Fibroblast of villous mesenchyme (primary cell): ENCODE measurements around the gene PSME1. TPM values are rescaled to one million over a fixed set of nuclear protein-coding genes. Genes with fewer than 3 reads are reported as not detected.

Experiments
- DNase-seq: peaks from one replicate; pipeline ENCODE4 v3.0.0-alpha.2; 2010; ENCODE audit warnings: low read depth
- H3K4me3 ChIP-seq: 2 replicates; pipeline ENCODE4 v1.5.1; 2011; ENCODE audit warnings: low read depth, mild to moderate bottlenecking, low read length
- total RNA-seq: library from RNA; depleted of rRNA; stranded (reverse); fragments of >200 nt; gene quantifications from 2 replicates; pipeline ENCODE4 v1.2.3, GENCODE V29; 2012
- TF ChIP-seq, protein P1 (sequence below): IDR thresholded peaks from 2 replicates; pipeline ENCODE4 v1.5.1; 2012; ENCODE audit warnings: low read depth, mild to moderate bottlenecking, low read length; ENCODE audit not compliant: insufficient read depth

The PSME1 gene
- total RNA-seq, 1 donor, result 147 TPM

DNA sequence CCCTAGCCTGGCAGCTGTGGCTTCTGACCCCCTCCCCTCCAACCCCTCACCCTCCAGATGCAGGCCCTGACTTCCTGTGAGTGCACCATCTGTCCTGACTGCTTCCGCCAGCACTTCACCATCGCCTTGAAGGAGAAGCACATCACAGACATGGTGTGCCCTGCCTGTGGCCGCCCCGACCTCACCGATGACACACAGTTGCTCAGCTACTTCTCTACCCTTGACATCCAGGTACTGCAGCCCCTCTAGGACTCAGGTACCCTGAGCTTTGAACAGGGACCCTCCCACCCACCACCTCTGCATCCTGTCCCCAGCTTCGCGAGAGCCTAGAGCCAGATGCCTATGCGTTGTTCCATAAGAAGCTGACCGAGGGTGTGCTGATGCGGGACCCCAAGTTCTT, 19.1 kb downstream of the PSME1 start:
- no peak for DNase-seq
- TF ChIP-seq, protein P1, sequence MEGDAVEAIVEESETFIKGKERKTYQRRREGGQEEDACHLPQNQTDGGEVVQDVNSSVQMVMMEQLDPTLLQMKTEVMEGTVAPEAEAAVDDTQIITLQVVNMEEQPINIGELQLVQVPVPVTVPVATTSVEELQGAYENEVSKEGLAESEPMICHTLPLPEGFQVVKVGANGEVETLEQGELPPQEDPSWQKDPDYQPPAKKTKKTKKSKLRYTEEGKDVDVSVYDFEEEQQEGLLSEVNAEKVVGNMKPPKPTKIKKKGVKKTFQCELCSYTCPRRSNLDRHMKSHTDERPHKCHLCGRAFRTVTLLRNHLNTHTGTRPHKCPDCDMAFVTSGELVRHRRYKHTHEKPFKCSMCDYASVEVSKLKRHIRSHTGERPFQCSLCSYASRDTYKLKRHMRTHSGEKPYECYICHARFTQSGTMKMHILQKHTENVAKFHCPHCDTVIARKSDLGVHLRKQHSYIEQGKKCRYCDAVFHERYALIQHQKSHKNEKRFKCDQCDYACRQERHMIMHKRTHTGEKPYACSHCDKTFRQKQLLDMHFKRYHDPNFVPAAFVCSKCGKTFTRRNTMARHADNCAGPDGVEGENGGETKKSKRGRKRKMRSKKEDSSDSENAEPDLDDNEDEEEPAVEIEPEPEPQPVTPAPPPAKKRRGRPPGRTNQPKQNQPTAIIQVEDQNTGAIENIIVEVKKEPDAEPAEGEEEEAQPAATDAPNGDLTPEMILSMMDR, result no peak
- H3K4me3 ChIP-seq, result no peak overlapping the region

GRCh38 chr14:24156840-24157239, 20.8 kb downstream of the PSME1 start:
- TF ChIP-seq, protein P1, result no peak
- no peak for DNase-seq
- H3K4me3 ChIP-seq, result no peak overlapping the region

DNA sequence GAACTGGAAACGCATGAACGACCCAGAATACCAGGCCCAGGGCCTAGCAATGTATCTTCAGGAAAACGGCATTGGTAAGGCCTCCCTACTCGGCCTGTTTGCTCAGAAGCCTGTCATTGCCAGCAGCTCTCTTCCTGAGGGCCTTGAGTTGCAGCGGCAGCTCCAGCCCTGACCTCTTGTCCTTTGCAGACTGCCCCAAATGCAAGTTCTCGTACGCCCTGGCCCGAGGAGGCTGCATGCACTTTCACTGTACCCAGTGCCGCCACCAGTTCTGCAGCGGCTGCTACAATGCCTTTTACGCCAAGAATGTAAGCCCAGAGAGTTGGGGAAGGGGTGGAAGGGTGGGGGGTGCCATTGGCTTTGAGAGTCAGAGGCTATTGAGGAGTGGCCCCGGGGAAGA, 21.3 kb downstream of the PSME1 start:
- DNase-seq, result no peak
- TF ChIP-seq, protein P1, result no peak
- no peak overlapping the region for H3K4me3 ChIP-seq

- H3K4me3 ChIP-seq, result no peak overlapping the region
- no peak for DNase-seq
Observed at GRCh38 chr14:24159777-24160498, 23.9 kb downstream of the PSME1 start.

DNA sequence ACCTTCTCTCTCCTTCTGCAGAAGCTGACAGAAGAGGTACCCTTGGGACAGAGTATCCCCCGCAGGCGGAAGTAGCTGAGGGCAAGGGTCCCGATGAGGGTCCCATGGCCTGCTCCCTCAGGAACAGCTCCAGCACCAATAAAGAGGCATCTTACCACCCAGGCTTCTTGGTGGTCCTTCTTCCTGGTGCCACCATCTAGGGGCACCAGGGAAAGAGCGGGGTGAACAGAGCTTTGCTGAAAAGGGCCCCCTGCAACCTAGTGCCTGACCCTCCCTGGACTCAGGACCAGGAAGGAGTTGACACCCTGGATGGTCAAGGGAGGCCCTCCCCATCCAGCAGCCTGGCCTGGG, 24.5 kb downstream of the PSME1 start:
- DNase-seq, result no peak
- TF ChIP-seq, protein P1, result no peak
- no peak overlapping the region for H3K4me3 ChIP-seq

More at GRCh38 chr14:24159777-24160498, 23.9 kb downstream of the PSME1 start:
- TF ChIP-seq, protein P1, result no peak

- TF ChIP-seq, protein P1, result peak; percentile 88
- peak within 1 kb of the TSS; percentile 84 for H3K4me3 ChIP-seq
- DNase-seq, result peak; percentile 95
Observed at GRCh38 chr14:24160850-24161804, 25.1 kb downstream of the PSME1 start, which contains the start of gene IRF9. TSS of gene IRF9 (plus strand) at chr14:24161265. CDS start at chr14:24162145, 880 bp downstream.
